ENCODE results near the gene CAPRIN1.

DNA sequence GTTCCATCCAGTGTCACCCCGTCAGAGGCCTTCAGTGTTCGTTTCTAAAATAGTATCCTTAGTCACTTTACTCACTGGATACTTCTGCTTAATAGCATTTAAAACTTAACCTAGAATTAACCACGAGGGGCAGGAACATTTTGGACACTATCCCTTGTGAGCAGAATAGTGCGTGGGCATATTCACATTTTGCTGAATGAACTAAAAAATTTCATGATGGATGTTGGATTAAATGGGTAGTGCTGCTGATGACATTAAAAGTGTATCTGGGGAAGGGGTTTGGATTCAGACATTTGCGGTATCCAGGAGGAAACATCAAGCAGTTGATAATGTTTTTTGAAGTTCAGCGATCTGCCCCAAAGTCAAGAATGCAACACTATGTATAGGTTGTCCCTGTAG lies 53.1 kb downstream of the CAPRIN1 start:
- TF ChIP-seq POLR2A (IDR thresholded peaks at IDR 0.05) (no peak), CTCF (IDR thresholded peaks at IDR 0.05) (no peak)
